AG10803 (cell line): ENCODE measurements around the gene DUSP1.

Experiments
- DNase-seq: peaks from one replicate; pipeline ENCODE4 v3.0.0; 2010; ENCODE audit warnings: low read depth
- H3K4me3 ChIP-seq: 2 replicates; pipeline ENCODE4 v1.5.1; 2011; ENCODE audit warnings: mild to moderate bottlenecking, low read length, control low read depth
- CTCF ChIP-seq: conservative IDR thresholded peaks from 2 replicates; pipeline ENCODE4 v1.5.1; 2011; ENCODE audit warnings: mild to moderate bottlenecking, low read length, control low read depth, inconsistent platforms

The DUSP1 gene

GRCh38 chr5:172749076-172749475, 21.9 kb downstream of the DUSP1 start:
- no peak overlapping the region for H3K4me3 ChIP-seq
- no peak for DNase-seq
- TF ChIP-seq CTCF, result no peak

GRCh38 chr5:172748341-172748843, 22.6 kb downstream of the DUSP1 start:
- no peak for DNase-seq
- H3K4me3 ChIP-seq, result no peak overlapping the region
- no peak for TF ChIP-seq CTCF

- no peak for DNase-seq
- H3K4me3 ChIP-seq, result no peak overlapping the region
- TF ChIP-seq CTCF, result no peak
These were observed 23.5 kb downstream of the DUSP1 start for GRCh38 chr5:172747471-172747870.

- no peak for TF ChIP-seq CTCF
- DNase-seq, result no peak
These were observed 24.3 kb downstream of the DUSP1 start for GRCh38 chr5:172746725-172747124.

GRCh38 chr5:172745838-172746237, 25.2 kb downstream of the DUSP1 start:
- no peak overlapping the region for H3K4me3 ChIP-seq
- DNase-seq, result peak; percentile 32
- TF ChIP-seq CTCF, result no peak

More at GRCh38 chr5:172746725-172747124, 24.3 kb downstream of the DUSP1 start:
- no peak overlapping the region for H3K4me3 ChIP-seq

- no peak for TF ChIP-seq CTCF
- DNase-seq, result no peak
- H3K4me3 ChIP-seq, result no peak overlapping the region
These were observed 25.6 kb downstream of the DUSP1 start for GRCh38 chr5:172745406-172745805.

- DNase-seq, result no peak
- no peak overlapping the region for H3K4me3 ChIP-seq
- TF ChIP-seq CTCF, result no peak
These were observed 26.6 kb downstream of the DUSP1 start for GRCh38 chr5:172744123-172745104.
